ENCODE results near the gene OR5K3. TPM values are rescaled to one million over a fixed set of nuclear protein-coding genes. Genes with fewer than 3 reads are reported as not detected.

Gene OR5K3
- total RNA-seq, 1 experiment from 2014 or later, result not detected

- Mint-ChIP-seq H3K4me3 (no peak overlapping the region), H3K27ac (no peak overlapping the region), H3K36me3 (ENCODE audit: insufficient read depth in 1 of 3, low read depth in 3 of 3) (no peaks in the 10 kb centered on the region), H3K9me3 (peaks cover 9 to 14% of the 10 kb centered on the region in 2 experiments; a peak in 4 of 5 replicates), H3K4me1 (no peaks in the 10 kb centered on the region), H3K27me3 (ENCODE audit: low read depth) (no peaks in the 10 kb centered on the region)
- Histone ChIP-seq H3K4me2 (ENCODE audit: insufficient read depth, insufficient read length, low read length) (no peak overlapping the region), H3K79me1 (ENCODE audit: insufficient read depth, low read depth, low read length, poor library complexity, severe bottlenecking) (no peaks in the 10 kb centered on the region), H4K20me1 (ENCODE audit: control insufficient read depth, insufficient read depth, insufficient read length) (no peaks in the 10 kb centered on the region), H2BK20ac (ENCODE audit: low read depth, low read length, poor library complexity, severe bottlenecking) (no peak overlapping the region), H3K23me2 (ENCODE audit: insufficient read length, low read depth, low read length, poor library complexity, severe bottlenecking) (no peaks in the 10 kb centered on the region), H2BK5ac (ENCODE audit: insufficient read length, low read length) (no peak overlapping the region), H3K79me2 (ENCODE audit: insufficient read depth, low read length) (no peaks in the 10 kb centered on the region), H3K27ac (ENCODE audit: insufficient read length, low read depth, low read length) (no peak overlapping the region), H4K8ac (replicated peaks; ENCODE audit: insufficient read length, low read depth, low read length) (no peak overlapping the region), H3K9ac (ENCODE audit: extremely low read depth, insufficient read length, low read length) (no peak overlapping the region), H3K23ac (ENCODE audit: insufficient read length, low read depth, low read length) (no peak overlapping the region), H3T11ph (ENCODE audit: low read length) (no peak overlapping the region), H3K27me3 (ENCODE audit: insufficient read depth, low read length) (no peaks in the 10 kb centered on the region), H3K18ac (ENCODE audit: insufficient read length, low read depth, low read length) (no peak overlapping the region), H3K56ac (ENCODE audit: insufficient read length, low read depth, low read length) (no peak overlapping the region), H3K14ac (ENCODE audit: insufficient read depth, low read length) (no peak overlapping the region), H2BK120ac (ENCODE audit: low read depth, low read length, poor library complexity, severe bottlenecking) (no peak overlapping the region), H2AFZ (ENCODE audit: low read length) (no peak overlapping the region), H3K9me3 (ENCODE audit: control insufficient read depth, low read depth, low read length) (no peaks in the 10 kb centered on the region), H3K4ac (ENCODE audit: low read depth, low read length) (no peak overlapping the region), H2BK12ac (ENCODE audit: insufficient read length, low read depth, low read length) (no peak overlapping the region), H2BK15ac (ENCODE audit: low read depth, low read length) (no peak overlapping the region), H2AK5ac (ENCODE audit: insufficient read length, low read length) (no peak overlapping the region), H4K91ac (ENCODE audit: insufficient read length, low read depth, low read length) (no peak overlapping the region), H3K4me1 (ENCODE audit: insufficient read depth, low read length) (no peaks in the 10 kb centered on the region), H4K5ac (ENCODE audit: insufficient read length, low read depth, low read length) (no peak overlapping the region)
- no peak for DNase-seq
- no CpG with 5 or more reads among the region's 4 CpGs for WGBS (ENCODE audit: extremely low coverage, insufficient read length, low lambda C conversion rate)
- TF ChIP-seq CTCF (conservative IDR thresholded peaks at IDR 0.05), result no peak
Measured at GRCh38 chr3:98434412-98434811, 43.9 kb downstream of the OR5K3 start.
